ENCODE data around the gene ICA1.

The ICA1 gene

DNA sequence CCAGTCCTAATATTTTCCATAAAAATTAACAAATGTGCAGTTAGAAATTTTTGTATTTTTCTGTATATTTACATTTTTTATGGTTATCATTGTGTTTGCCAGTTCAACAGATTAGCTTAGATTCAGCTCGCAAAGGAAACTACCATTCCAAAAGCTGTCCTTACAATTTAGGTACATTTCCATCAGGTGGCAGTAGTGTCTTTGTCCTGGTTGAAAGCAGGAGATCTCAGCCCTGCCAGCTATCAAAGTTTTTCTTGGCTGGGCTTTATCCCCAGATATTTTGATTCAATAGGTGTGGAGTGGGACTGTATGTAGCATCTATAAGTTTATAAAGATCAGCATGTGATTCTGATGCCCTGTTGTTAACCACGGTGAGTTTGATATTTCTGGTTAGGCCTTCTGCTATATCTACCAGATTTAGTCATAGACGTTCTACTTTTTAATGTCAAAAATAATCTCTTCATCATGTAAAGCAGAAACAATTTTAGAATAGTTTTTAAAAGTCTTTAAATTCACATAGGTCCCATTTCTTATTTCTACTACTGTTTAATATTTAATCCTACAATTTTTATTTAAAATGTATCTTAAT lies 15.5 kb upstream of the ICA1 start:
- DNase-seq (ENCODE audit: low read depth), result peak; percentile 46
- no peak for TF ChIP-seq MYC (IDR thresholded peaks at IDR 0.05; ENCODE audit: low read depth, low read length)
- TF ChIP-seq, protein P1, sequence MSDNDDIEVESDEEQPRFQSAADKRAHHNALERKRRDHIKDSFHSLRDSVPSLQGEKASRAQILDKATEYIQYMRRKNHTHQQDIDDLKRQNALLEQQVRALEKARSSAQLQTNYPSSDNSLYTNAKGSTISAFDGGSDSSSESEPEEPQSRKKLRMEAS (IDR thresholded peaks at IDR 0.05; ENCODE audit: low read depth, low read length), result no peak
- peak; percentile 54 for TF ChIP-seq CTCF (IDR thresholded peaks at IDR 0.05; ENCODE audit: low read depth, low read length)
- no peak overlapping the region for H3K4me3 ChIP-seq (ENCODE audit: low read depth, low read length)

DNA sequence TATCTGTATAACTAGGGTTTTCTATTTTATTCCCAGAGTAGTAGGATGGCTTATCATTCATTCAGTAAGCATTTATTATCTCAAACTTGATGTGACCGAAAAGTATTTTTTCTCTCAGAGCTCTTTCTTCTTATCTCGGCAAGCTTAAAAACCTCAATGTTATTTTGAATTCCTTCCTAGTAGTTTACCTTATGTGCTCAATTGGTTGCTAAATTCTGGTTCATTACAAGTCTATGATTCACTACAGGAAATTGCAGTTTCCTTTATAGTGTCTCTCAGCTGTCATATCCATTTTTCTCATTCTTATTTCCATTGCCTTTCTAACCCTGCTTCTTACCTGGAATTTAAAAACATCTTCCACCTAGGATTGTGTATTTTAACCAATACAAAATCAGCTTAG lies 12.6 kb upstream of the ICA1 start:
- TF ChIP-seq MYC (IDR thresholded peaks at IDR 0.05; ENCODE audit: low read depth, low read length) (no peak), CTCF (IDR thresholded peaks at IDR 0.05; ENCODE audit: low read depth, low read length) (no peak), POLR2A (IDR thresholded peaks at IDR 0.05; ENCODE audit: extremely low read depth, insufficient read length) (no peak)
- TF ChIP-seq, protein P1 (IDR thresholded peaks at IDR 0.05; ENCODE audit: low read depth, low read length), result no peak
- H3K4me3 ChIP-seq (ENCODE audit: low read depth, low read length), result no peak overlapping the region
- no peak for DNase-seq (ENCODE audit: low read depth)

DNA sequence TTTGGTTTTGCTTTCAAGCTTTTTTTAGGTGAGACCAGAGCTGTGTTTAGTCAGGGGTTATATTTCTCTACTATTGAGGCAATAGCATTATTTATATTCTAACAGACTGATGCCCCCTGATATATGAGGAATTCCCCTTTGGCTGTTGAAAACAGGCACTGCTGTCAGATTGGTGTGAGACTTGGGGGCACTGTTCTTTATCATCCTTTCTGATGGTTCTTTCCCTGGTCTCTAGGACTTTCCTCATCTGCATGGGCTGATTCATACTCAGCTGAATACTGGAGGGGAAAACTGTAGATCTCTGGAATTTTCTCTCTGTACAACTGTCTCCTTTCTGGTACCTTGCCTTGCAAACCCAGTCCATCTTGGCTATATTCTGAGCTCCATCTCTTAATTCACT lies 10.0 kb upstream of the ICA1 start:
- TF ChIP-seq CTCF (IDR thresholded peaks at IDR 0.05; ENCODE audit: low read depth, low read length) (no peak), POLR2A (IDR thresholded peaks at IDR 0.05; ENCODE audit: extremely low read depth, insufficient read length) (no peak), MYC (IDR thresholded peaks at IDR 0.05; ENCODE audit: low read depth, low read length) (no peak)
- TF ChIP-seq, protein P1 (IDR thresholded peaks at IDR 0.05; ENCODE audit: low read depth, low read length), result no peak
- no peak overlapping the region for H3K4me3 ChIP-seq (ENCODE audit: low read depth, low read length)
- DNase-seq (ENCODE audit: low read depth), result no peak

DNA sequence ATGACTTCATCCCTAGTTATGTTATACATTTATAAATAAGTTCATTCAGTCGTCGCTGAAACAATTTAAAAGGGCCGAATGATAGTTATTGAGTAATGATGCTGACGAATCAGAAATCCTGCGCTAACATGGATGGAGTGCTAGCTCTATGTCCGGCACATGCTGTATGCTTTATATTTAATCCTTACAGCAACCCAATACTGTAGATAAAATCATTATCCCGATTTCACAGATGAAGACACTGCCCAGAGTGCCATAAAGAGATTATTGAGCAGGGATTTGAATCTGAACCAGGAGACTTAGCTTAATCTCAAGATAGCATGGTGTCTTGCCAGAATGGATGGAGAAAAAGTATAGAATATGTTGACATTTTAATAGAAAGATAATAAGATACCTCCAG lies 1.1 kb upstream of the ICA1 start:
- TF ChIP-seq CTCF (IDR thresholded peaks at IDR 0.05; ENCODE audit: low read depth, low read length), result no peak
- no peak for TF ChIP-seq POLR2A (IDR thresholded peaks at IDR 0.05; ENCODE audit: extremely low read depth, insufficient read length)
- no peak for TF ChIP-seq MYC (IDR thresholded peaks at IDR 0.05; ENCODE audit: low read depth, low read length)
- TF ChIP-seq, protein P1 (IDR thresholded peaks at IDR 0.05; ENCODE audit: low read depth, low read length), result no peak
- no peak overlapping the region for H3K4me3 ChIP-seq (ENCODE audit: low read depth, low read length)
- DNase-seq (ENCODE audit: low read depth), result no peak

GRCh38 chr7:8260871-8261694 lies 884 bp downstream of the ICA1 start:
- peak; percentile 32 for DNase-seq (ENCODE audit: low read depth)

More at GRCh38 chr7:8260871-8261694, 884 bp downstream of the ICA1 start:
- peak overlapping the region; percentile 51 for H3K4me3 ChIP-seq (ENCODE audit: low read depth, low read length)
- TF ChIP-seq, protein P1 (IDR thresholded peaks at IDR 0.05; ENCODE audit: low read depth, low read length), result no peak
- TF ChIP-seq MYC (IDR thresholded peaks at IDR 0.05; ENCODE audit: low read depth, low read length), result no peak
- TF ChIP-seq CTCF (IDR thresholded peaks at IDR 0.05; ENCODE audit: low read depth, low read length), result no peak
- no peak for TF ChIP-seq POLR2A (IDR thresholded peaks at IDR 0.05; ENCODE audit: extremely low read depth, insufficient read length)

All from NB4 (cell line).